Raji (cell line): ENCODE results near the gene ITPR3.

Source experiments
- POLR2A ChIP-seq: IDR thresholded peaks from 2 replicates; pipeline ENCODE4 v1.6.1; 2011; ENCODE audit warnings: low read depth, low read length, control low read depth; ENCODE audit not compliant: insufficient read depth

Gene ITPR3

GRCh38 chr6:33724102-33725023 is 103.2 kb downstream of the ITPR3 start:
- no peak for TF ChIP-seq POLR2A

- TF ChIP-seq POLR2A: no peak
These were observed 104.1 kb downstream of the ITPR3 start for GRCh38 chr6:33725222-33725621.

DNA sequence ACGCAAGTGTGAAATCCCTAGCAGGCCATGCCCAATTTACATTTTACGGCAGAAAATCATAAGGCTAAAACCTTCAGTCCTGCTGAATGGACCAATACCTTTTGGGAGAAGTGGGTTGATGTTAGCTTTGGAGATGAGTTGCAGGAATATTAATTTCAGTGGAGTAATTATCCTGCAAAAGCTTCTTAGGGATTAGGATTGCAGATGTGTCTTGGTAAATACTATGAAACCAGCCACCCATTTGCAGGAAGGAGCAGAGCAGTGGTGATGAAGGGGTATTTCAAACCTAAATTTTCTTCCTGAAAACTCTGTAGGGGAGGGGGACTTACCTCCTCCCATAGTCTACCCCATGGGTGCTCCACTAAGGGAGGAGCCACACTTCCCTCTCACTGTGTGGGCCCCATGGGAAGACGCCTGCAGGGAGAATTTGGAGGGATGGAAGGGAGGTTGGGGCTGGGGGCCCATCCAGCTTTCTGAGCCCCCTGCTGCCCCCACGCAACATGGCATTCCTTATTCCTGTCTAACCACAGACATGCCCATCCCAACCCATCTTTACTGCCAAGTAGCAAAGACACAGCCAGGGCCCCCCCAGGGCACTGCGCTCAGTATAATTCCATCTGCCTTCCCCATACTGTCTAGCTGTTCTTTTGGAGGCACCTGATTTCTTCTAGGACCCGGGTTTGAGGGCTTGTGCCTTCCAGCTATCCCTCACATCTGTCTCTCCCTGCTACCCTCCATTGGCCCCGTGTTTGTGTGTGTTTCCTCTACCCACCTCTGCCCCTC is 105.0 kb downstream of the ITPR3 start:
- no peak for TF ChIP-seq POLR2A

DNA sequence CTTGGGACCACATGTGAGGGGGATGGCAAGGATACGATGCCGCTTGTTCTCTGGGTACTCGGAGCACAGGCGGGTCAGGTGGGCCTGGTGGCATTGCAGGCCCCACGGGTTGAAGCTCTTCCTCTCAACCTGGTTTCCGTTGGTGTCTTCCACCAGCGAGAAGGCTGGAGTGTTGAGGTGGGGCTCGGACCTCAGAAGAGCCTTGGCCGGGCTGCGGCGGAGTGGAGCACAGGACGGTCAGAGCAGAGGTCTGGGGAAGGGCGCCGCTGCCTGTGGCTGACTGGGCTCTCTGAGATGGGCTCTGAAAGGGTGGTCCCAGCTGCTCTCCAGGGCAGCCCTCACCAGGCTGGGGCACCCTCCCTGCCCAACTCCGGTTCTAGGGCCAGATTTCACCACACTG is 105.6 kb downstream of the ITPR3 start:
- no peak for TF ChIP-seq POLR2A

- no peak for TF ChIP-seq POLR2A
These were observed 106.0 kb downstream of the ITPR3 start for GRCh38 chr6:33727126-33727525.

DNA sequence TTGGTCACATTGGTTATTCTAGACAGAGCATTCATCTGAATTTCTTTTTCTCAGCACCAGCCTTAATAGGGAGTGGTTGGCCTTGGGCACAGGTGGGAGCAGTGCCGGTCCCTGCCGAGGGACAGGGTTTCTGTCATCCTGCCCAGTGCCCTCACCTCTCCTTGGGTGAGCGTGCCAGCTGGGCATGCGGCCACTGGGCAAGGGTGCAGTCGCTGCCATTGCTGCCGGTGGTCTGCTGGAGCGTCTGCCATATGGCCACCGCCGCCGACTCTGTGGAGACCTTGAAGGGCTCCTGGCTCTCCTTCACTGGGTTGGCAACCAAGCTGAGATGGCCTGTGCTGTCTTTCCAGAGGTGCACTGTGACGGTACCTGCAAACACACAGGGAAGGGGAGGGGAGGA is 106.8 kb downstream of the ITPR3 start:
- no peak for TF ChIP-seq POLR2A

DNA sequence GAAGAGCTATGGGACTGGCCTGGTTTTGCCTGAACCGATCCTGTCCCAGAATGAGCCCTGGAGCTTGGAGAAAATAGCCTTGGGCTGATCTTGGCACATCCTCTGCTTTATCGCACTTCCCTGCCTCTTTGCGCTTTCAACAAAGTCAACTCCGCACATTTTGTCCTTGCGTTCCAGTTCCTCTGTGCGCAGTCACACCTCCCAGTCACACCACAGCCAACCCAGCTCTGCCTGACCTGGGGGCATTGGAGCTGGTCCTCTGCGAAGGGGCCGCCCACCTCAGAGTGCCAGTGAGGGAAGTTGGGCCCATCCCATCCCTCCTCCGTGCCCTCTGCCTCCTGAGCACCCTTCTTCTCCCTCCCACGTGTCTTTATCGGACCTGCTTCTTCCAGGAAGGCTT is 107.3 kb downstream of the ITPR3 start:
- no peak for TF ChIP-seq POLR2A

DNA sequence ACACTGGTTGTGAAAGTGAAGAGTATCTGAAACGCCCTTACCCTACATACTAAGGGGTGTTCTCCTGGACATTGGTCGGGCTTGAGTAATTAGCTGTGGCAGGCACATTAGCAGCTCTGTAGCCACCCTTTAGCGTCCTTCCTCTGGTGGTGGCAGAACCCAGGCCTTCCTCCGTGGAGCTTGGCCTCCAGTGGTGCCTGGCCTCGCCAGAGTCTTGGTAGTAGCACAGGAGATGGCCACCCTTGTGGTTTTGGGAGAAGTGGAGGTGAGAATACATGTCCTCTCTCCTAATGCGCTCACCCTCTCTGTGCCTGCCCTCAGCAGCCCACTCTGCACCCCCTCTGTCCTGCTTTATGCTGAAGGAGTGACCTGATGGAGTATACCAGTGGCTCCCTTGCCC is 107.9 kb downstream of the ITPR3 start:
- TF ChIP-seq POLR2A: no peak

DNA sequence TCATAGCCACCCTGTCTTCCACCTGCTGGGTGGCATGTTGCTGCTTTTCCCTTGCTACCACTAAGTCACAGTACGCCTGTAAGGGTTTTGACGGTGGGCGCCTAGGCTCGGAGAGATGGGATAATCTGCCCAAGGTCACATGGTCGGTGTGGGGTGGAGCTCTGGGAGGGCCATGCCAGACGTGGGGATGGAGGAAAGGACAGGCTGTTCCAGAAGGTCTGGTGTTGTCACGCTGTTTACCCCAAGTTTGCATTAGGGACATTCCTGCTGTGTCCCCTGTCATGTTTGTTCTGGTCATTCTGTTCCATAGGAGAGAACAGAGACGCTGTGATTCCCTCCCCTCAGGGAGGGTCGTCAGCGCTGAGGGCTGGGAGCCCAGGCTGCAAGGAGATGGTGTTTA is 109.5 kb downstream of the ITPR3 start:
- no peak for TF ChIP-seq POLR2A

DNA sequence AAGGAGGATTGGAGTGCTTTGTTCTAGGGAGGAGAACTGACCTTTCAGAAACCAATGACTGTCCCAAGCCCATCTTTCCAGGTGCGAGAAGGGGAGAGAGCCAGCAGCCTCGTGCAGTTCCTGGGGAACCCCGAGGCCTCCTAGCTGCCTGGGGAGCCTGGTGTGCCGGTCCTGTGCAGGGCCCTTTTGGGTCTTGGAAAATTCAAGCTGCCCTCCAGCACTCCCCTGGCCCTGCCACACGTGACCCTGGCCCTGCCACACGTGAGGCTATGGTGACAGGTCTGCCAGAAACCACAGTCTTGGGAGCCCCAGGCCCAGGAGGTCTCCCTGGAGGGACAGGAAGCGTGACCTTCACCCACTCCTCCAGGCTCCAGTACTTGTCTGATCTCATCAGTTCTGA is 109.9 kb downstream of the ITPR3 start:
- no peak for TF ChIP-seq POLR2A

DNA sequence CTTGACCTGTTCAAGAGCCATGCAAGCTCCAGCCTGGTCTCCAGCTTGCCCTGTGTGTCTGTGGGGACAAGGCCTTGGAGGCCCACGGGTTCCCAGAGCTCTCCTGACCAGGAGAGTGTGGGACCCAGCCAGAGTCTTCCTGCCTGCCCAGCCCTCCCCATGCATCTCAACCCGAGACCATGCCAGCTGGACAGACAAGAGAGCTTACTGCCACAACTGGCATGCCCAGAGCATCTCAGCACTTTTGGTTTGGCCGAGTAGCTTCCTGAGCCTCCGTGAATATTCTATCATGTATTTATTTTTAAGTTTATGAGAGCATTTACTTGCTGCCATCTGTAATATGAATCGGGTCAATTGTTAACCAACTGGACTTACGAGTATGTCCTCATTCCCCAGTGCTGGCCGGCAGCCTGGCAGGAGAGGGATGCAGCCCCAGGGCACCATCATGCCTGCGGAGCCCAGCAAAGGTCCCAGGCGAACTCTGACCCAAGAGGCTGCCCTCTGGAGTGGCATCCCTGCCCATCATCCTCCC is 110.7 kb downstream of the ITPR3 start:
- no peak for TF ChIP-seq POLR2A

DNA sequence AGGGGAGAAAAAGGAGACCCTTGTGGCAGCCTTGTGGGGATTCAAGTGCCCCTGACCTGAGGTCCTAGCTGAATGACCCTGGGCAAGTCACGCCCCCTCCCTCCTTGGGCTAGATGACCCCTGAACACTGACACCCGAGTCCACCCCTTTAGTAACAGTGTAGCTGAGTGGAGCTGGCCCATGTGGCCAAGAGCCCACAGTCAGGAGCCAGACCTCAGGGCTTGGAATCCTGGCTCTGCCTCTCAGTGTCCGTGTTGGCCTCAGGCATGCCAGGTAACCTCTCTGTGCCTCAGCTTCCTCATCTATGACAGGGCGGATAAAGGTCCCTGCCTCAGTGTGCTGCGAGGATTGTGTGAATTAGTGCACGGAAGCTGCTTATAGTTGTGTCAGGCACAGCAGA is 111.3 kb downstream of the ITPR3 start:
- no peak for TF ChIP-seq POLR2A

DNA sequence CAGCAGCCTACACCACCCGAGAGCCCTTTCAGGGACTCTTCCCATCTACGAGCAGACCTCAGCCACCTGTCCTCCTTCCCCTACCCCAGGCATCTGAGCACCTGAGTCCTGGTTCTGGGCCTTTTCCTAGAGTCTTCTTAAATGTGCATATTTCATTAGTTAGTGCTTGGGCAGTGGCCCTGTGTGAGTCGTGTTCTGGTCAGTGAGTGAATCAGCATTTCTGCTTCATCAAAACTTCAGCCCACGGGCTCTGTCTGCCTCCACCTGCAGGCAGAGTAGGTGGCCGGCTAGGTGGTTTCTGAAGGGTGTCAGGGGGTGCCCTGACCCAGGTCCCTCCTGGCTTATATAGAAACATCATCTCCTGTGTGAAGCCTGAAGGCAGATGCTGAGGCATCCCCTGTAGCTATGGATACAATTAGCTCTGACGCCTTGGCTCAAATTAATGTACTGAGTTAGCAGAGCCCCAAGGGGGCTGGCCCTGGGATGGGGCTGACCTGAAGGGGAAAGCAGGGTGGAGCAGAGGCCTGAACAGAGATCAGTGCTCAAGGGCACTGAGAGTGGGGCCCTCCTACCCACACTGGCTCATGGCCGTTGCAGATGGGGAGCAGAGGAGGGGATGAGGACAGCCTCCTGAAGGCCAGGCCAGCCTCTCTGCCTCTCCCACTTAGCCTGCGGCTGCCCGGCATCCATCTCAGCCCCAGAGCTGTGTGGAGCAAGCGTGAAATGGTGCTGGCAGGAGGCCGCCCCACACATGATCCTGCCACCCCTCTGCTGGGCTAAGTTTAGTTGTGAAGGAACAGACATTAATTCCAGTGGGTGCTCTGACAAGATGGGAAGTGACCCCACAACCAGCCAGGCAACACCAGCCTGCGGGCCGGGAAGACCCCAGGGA is 111.9 kb downstream of the ITPR3 start:
- TF ChIP-seq POLR2A: no peak

DNA sequence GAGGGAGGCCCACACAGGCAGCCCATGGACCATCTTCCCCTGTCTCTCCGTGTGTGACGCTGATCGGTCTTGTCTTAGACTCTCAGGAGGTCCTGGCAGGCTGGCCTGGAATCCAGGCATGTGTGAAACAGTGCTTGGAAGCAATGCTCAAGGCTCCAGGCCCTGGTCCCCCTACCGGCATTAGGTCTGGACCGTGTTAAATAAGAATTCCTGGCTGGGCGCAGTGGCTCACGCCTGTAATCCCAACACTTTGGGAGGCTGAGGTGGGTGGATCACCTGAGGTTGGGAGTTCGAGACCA is 112.5 kb downstream of the ITPR3 start:
- no peak for TF ChIP-seq POLR2A

DNA sequence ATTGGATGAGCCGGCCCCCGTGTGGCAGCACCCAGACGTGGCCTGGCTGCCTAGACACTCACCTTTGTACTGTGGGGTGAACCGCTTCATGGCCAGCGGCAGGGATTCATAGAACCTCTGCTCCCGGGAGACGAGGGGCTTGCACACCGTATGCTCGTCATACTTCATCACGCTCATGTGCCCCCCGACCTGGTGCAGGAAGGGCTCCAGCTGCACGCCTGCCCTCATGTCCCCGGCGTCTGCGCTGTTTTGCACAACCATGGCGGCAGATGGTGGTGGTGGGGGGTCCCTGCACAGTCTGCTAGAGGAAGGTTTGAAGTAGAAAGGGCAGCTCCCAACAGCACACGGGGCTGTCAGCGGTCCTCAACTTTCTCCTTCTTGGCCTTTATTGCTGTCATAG is 114.1 kb downstream of the ITPR3 start:
- TF ChIP-seq POLR2A: no peak

GRCh38 chr6:33737267-33738026 is 116.3 kb downstream of the ITPR3 start:
- TF ChIP-seq POLR2A: no peak
